GM12801 (cell line): ENCODE results near the gene DPYSL5.

ENCODE experiments used
- CTCF ChIP-seq: IDR thresholded peaks from one replicate; pipeline ENCODE4 v1.5.1; 2011; ENCODE audit warnings: control low read depth; ENCODE audit not compliant: insufficient read length; ENCODE audit errors: extremely low read depth

The DPYSL5 gene

GRCh38 chr2:26811261-26811660 is 36.7 kb upstream of the DPYSL5 start:
- no peak for TF ChIP-seq CTCF

DNA sequence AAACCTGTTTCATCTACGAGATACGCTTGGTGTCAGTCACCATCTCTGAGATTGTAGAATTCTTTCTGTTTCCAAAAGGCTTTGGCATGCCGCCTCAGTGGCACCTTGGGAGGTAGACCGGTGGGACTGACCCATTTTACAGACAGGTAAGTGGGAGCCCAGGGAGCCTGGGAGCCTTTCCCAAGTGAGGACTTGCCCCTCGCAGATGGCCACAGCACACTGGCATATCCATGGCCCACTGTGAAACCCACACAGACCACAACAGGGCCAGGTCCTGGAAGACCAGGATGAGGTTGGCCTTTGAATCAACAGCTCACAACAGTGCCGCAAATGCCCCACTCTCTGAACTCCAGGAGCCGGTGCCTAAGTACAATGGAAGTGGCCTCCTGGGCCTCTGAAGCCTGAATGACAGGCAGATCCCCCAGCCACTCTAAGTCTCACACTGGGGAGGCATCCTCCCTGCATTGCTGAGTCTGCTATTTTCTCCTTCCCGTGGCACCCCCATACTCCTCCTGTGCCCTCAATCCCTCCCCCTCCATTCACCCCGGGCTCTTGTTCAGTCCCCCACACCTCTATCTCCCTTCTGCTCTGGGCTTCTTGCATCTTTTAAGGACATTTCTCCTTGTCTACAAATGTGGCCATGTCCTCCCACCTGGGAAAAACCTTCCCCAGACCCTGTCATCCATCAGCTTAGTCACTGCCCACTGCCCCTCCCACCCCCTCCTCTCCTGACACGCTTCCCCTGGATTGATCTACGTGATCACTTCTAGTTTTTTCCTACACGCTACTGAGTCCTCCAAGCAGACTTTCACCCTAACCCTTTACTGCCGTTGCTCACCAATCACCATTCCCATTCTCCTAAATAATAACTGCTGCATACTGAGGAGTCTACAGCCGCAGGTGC is 35.9 kb upstream of the DPYSL5 start:
- no peak for TF ChIP-seq CTCF

GRCh38 chr2:26812731-26813130 is 35.2 kb upstream of the DPYSL5 start:
- no peak for TF ChIP-seq CTCF

DNA sequence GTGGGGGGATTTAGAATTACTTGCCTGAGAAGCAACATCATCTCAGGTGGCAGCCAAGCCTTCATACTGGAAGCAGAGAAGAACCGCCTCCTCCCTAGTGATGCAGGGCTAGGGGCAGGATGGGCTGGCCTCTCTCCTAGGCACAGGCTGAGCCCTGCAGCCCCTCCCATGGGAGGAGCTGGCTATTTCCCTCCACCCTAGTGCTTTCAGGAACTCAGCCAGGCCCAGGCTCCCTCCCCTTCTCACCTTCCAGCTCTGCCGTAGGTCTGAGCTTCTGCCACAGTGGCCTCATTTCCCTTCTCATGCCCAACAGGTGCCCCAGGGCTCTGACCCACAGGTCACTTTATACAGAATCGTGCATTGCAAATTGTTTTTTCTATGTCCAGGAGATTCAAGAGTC is 31.0 kb upstream of the DPYSL5 start:
- TF ChIP-seq CTCF: no peak

- TF ChIP-seq CTCF: no peak
Measured at GRCh38 chr2:26818255-26818654, 29.7 kb upstream of the DPYSL5 start.

DNA sequence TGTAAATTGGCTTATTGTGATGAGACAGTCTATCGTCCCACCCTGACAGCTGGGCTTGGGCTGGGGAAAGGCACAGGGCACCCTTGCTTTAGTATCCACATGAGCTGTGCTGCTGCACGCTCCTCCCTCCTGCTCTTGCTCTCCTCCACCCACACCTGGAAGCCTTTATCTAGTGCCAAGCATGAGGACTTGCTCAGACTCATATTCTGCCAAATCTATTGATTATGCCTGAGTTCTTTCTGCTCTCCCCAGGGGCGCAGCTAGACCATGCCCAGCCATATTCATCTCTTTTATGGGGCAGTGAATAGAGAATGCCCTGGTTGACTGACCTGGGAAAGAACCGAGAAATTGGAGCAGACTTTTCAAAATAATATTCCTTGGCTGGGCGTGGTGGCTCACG is 29.0 kb upstream of the DPYSL5 start:
- TF ChIP-seq CTCF: no peak

DNA sequence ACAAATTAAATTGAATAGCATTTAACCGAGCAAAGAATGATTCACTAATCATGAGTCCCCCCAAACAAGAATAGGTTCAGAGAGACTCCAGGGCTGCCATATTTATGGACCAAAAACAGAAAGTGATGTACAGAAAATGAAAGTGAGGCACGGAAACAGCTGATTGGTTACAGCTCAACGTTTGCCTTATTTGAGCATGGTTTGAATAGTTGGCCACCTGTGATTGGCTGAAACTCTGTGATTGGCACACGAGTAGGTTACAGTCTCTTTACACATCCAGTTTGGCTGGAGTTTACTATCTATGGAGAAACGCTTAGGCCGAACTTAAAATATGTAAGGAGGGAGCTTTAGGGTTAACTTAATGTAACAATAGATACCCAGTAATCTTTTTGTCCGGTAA is 27.0 kb upstream of the DPYSL5 start:
- TF ChIP-seq CTCF: no peak
